CD8-positive, alpha-beta memory T cell (primary cell): ENCODE measurements around the gene GFRA1. TPM values are rescaled to one million over a fixed set of nuclear protein-coding genes. Genes with fewer than 3 reads are reported as not detected.

Source experiments
- CTCF ChIA-PET: fragments of 350-600 bp; sonication (Branson Sonifier 250); formaldehyde crosslinking; loops from one replicate; lab custom pipeline; 2021; ENCODE audit warnings: antibody characterized with exemption; lab: Charles Lee
- POLR2A ChIA-PET: fragments of 350-600 bp; sonication (Branson Sonifier 250); formaldehyde crosslinking; loops from one replicate; lab custom pipeline; 2021; ENCODE audit warnings: antibody characterized with exemption; lab: Charles Lee
- DNase-seq, 5 donors: peaks; one replicate each; pipeline versions ENCODE4 v3.0.0 to v3.0.0-alpha.2; 2020 to 2022; ENCODE audit warnings: mixed read lengths in 1 of 5
- H3K27ac ChIP-seq: one replicate; pipeline ENCODE4 v1.7.0; 2013; ENCODE audit warnings: low read depth, mild to moderate bottlenecking, low read length, moderate library complexity
- H3K27me3 ChIP-seq: 2 replicates; pipeline ENCODE4 v1.7.0; 2013; ENCODE audit warnings: low read length, mild to moderate bottlenecking; ENCODE audit not compliant: insufficient read depth, poor library complexity, severe bottlenecking
- H3K36me3 ChIP-seq: 2 replicates; pipeline ENCODE4 v1.7.0; 2013; ENCODE audit warnings: mild to moderate bottlenecking, low read length, moderate library complexity; ENCODE audit not compliant: insufficient read depth
- H3K4me1 ChIP-seq: 2 replicates; pipeline ENCODE4 v1.7.0; 2013; ENCODE audit warnings: mild to moderate bottlenecking, low read length, moderate library complexity; ENCODE audit not compliant: insufficient read depth
- H3K4me3 ChIP-seq: 2 replicates; pipeline ENCODE4 v1.7.0; 2013; ENCODE audit warnings: mild to moderate bottlenecking, low read length
- H3K9me3 ChIP-seq: 2 replicates; pipeline ENCODE4 v1.7.0; 2013; ENCODE audit warnings: mild to moderate bottlenecking, low read length
- H3K27ac Mint-ChIP-seq, 8 donors: one replicate each; pipeline ENCODE4 v1.8.0; 2020 to 2021; ENCODE audit warnings: mixed read lengths in 8 of 8, mild to moderate bottlenecking in 6 of 8, inconsistent platforms in 3 of 8, moderate library complexity in 3 of 8
- H3K27me3 Mint-ChIP-seq, 2 donors: one replicate each; pipeline ENCODE4 v1.8.0; 2020 to 2021; ENCODE audit warnings: mixed read lengths in 2 of 2, mild to moderate bottlenecking in 1 of 2, moderate library complexity in 1 of 2
- H3K36me3 Mint-ChIP-seq, 3 donors: one replicate each; pipeline ENCODE4 v1.8.0; 2020 to 2021; ENCODE audit warnings: mixed read lengths in 3 of 3, inconsistent platforms in 1 of 3, mild to moderate bottlenecking in 1 of 3
- H3K4me1 Mint-ChIP-seq, 3 donors: one replicate each; pipeline ENCODE4 v1.8.0; 2020 to 2021; ENCODE audit warnings: mixed read lengths in 3 of 3, inconsistent platforms in 1 of 3, mild to moderate bottlenecking in 1 of 3
- H3K4me3 Mint-ChIP-seq, 7 donors: one replicate each; pipeline ENCODE4 v1.8.0; 2020 to 2021; ENCODE audit warnings: mixed read lengths in 7 of 7, mild to moderate bottlenecking in 6 of 7, moderate library complexity in 4 of 7, inconsistent platforms in 2 of 7
- H3K9me3 Mint-ChIP-seq, 5 donors: one replicate each; pipeline ENCODE4 v1.8.0; 2020 to 2022; ENCODE audit warnings: mixed read lengths in 5 of 5, mild to moderate bottlenecking in 3 of 5, moderate library complexity in 2 of 5, inconsistent platforms in 1 of 5
- polyA plus RNA-seq: library from polyadenylated mRNA; unstranded; fragments of 300-500 nt; fragmentation: Illumina TruSeq; gene quantifications from one replicate; pipeline ENCODE4 v1.2.3, GENCODE V29; 2021
- total RNA-seq, 2 experiments: library from RNA; stranded (reverse); gene quantifications; one replicate each; pipeline ENCODE4 v1.2.3, GENCODE V29; 2021

GFRA1 gene
- total and polyA plus RNA-seq, 3 experiments from 2014 or later: not detected

GRCh38 chr10:116278846-116279245 lies 5.8 kb upstream of the GFRA1 start:
- POLR2A ChIA-PET: no interaction called here
- no peaks in the 10 kb centered on the region for H3K4me1 Mint-ChIP-seq

GRCh38 chr10:116276981-116277380 lies 4.0 kb upstream of the GFRA1 start:
- Histone ChIP-seq H3K27ac (no peak overlapping the region), H3K36me3 (no peaks in the 10 kb centered on the region), H3K9me3 (no peaks in the 10 kb centered on the region), H3K4me3 (no peak overlapping the region), H3K4me1 (no peaks in the 10 kb centered on the region), H3K27me3 (no peaks in the 10 kb centered on the region)
- peaks cover 0 to 11% (median 10%) of the 10 kb centered on the region in 5 donors for H3K9me3 Mint-ChIP-seq
- no peak for DNase-seq
- peaks cover 0 to 5% (median 3%) of the 10 kb centered on the region in 3 donors for H3K4me1 Mint-ChIP-seq
- H3K36me3 Mint-ChIP-seq: peaks cover 0 to 1% (median 0%) of the 10 kb centered on the region in 3 donors
- POLR2A ChIA-PET: no interaction called here
- H3K27ac Mint-ChIP-seq: no peak overlapping the region
- no peak overlapping the region for H3K4me3 Mint-ChIP-seq
- CTCF ChIA-PET: no interaction called here
- peaks cover 18 to 38% of the 10 kb centered on the region in 2 donors for H3K27me3 Mint-ChIP-seq

More at GRCh38 chr10:116278846-116279245, 5.8 kb upstream of the GFRA1 start:
- Mint-ChIP-seq H3K27ac (no peak overlapping the region), H3K9me3 (peaks cover 0 to 9% (median 7%) of the 10 kb centered on the region in 5 donors), H3K27me3 (peaks cover 13 to 30% of the 10 kb centered on the region in 2 donors), H3K36me3 (no peaks in the 10 kb centered on the region), H3K4me3 (no peak overlapping the region)
- no peaks in the 10 kb centered on the region for H3K27me3 ChIP-seq
- CTCF ChIA-PET: no interaction called here
- no peaks in the 10 kb centered on the region for H3K4me1 ChIP-seq
- DNase-seq: no peak
- H3K4me3 ChIP-seq: no peak overlapping the region
- no peaks in the 10 kb centered on the region for H3K9me3 ChIP-seq
- no peak overlapping the region for H3K27ac ChIP-seq
- no peaks in the 10 kb centered on the region for H3K36me3 ChIP-seq

- H3K27me3 ChIP-seq: no peaks in the 10 kb centered on the region
- Mint-ChIP-seq H3K4me1 (peaks cover 0 to 5% (median 3%) of the 10 kb centered on the region in 3 donors), H3K9me3 (peaks cover 0 to 14% (median 10%) of the 10 kb centered on the region in 5 donors), H3K4me3 (peak overlapping the region in 1 of 7 donors; percentile 63), H3K36me3 (peaks cover 0 to 1% (median 0%) of the 10 kb centered on the region in 3 donors), H3K27me3 (peaks cover 33 to 51% of the 10 kb centered on the region in 2 donors), H3K27ac (peak overlapping the region in 1 of 8 donors; percentile 33)
- no peak overlapping the region for H3K27ac ChIP-seq
- CTCF ChIA-PET: no interaction called here
- POLR2A ChIA-PET: no interaction called here
- DNase-seq: no peak
- H3K9me3 ChIP-seq: no peaks in the 10 kb centered on the region
- no peaks in the 10 kb centered on the region for H3K36me3 ChIP-seq
- no peaks in the 10 kb centered on the region for H3K4me1 ChIP-seq
- no peak overlapping the region for H3K4me3 ChIP-seq
These were observed 1.3 kb upstream of the GFRA1 start for GRCh38 chr10:116274064-116274904.

- no peaks in the 10 kb centered on the region for H3K4me1 ChIP-seq
- H3K27me3 ChIP-seq: no peaks in the 10 kb centered on the region
- CTCF ChIA-PET: no interaction called here
- DNase-seq: no peak
- peaks cover 32 to 56% of the 10 kb centered on the region in 2 donors for H3K27me3 Mint-ChIP-seq
- H3K9me3 ChIP-seq: no peaks in the 10 kb centered on the region
- no peak overlapping the region for H3K27ac ChIP-seq
- H3K4me3 ChIP-seq: no peak overlapping the region
- peaks cover 0 to 1% (median 0%) of the 10 kb centered on the region in 3 donors for H3K36me3 Mint-ChIP-seq
- no peak overlapping the region for H3K4me3 Mint-ChIP-seq
- POLR2A ChIA-PET: no interaction called here
- H3K4me1 Mint-ChIP-seq: peaks cover 0 to 5% (median 3%) of the 10 kb centered on the region in 3 donors
- H3K9me3 Mint-ChIP-seq: peaks cover 0 to 18% (median 8%) of the 10 kb centered on the region in 5 donors
- no peaks in the 10 kb centered on the region for H3K36me3 ChIP-seq
- no peak overlapping the region for H3K27ac Mint-ChIP-seq
These were observed 1.2 kb downstream of the GFRA1 start for GRCh38 chr10:116271593-116272439.

GRCh38 chr10:116270771-116271592 lies 2.0 kb downstream of the GFRA1 start:
- Mint-ChIP-seq H3K27me3 (peaks cover 32 to 50% of the 10 kb centered on the region in 2 donors), H3K36me3 (peaks cover 0 to 1% (median 0%) of the 10 kb centered on the region in 3 donors)
- CTCF ChIA-PET: no interaction called here

GRCh38 chr10:116270126-116270770 lies 2.8 kb downstream of the GFRA1 start:
- no peaks in the 10 kb centered on the region for H3K36me3 ChIP-seq
- peaks cover 32 to 45% of the 10 kb centered on the region in 2 donors for H3K27me3 Mint-ChIP-seq
- H3K27ac Mint-ChIP-seq: no peak overlapping the region
- no peak for DNase-seq
- H3K36me3 Mint-ChIP-seq: peaks cover 0 to 1% (median 0%) of the 10 kb centered on the region in 3 donors
- H3K4me1 ChIP-seq: no peaks in the 10 kb centered on the region
- H3K4me1 Mint-ChIP-seq: peaks cover 0 to 5% (median 3%) of the 10 kb centered on the region in 3 donors
- H3K9me3 ChIP-seq: no peaks in the 10 kb centered on the region
- no peak overlapping the region for H3K4me3 ChIP-seq
- no peak overlapping the region for H3K4me3 Mint-ChIP-seq
- peaks cover 0 to 18% (median 7%) of the 10 kb centered on the region in 5 donors for H3K9me3 Mint-ChIP-seq
- CTCF ChIA-PET: no interaction called here
- H3K27me3 ChIP-seq: no peaks in the 10 kb centered on the region
- POLR2A ChIA-PET: no interaction called here
- no peak overlapping the region for H3K27ac ChIP-seq

More at GRCh38 chr10:116270771-116271592, 2.0 kb downstream of the GFRA1 start:
- no peaks in the 10 kb centered on the region for H3K36me3 ChIP-seq
- no peaks in the 10 kb centered on the region for H3K27me3 ChIP-seq
- H3K4me1 ChIP-seq: no peaks in the 10 kb centered on the region
- DNase-seq: no peak
- no peaks in the 10 kb centered on the region for H3K9me3 ChIP-seq
- H3K27ac ChIP-seq: no peak overlapping the region
- no peak overlapping the region for H3K4me3 Mint-ChIP-seq
- H3K4me3 ChIP-seq: no peak overlapping the region
- H3K4me1 Mint-ChIP-seq: peaks cover 0 to 5% (median 3%) of the 10 kb centered on the region in 3 donors
- POLR2A ChIA-PET: no interaction called here
- no peak overlapping the region for H3K27ac Mint-ChIP-seq
- peaks cover 0 to 18% (median 8%) of the 10 kb centered on the region in 5 donors for H3K9me3 Mint-ChIP-seq

GRCh38 chr10:116269619-116270018 lies 3.4 kb downstream of the GFRA1 start:
- Histone ChIP-seq H3K27ac (no peak overlapping the region), H3K4me3 (no peak overlapping the region), H3K36me3 (no peaks in the 10 kb centered on the region), H3K4me1 (no peaks in the 10 kb centered on the region), H3K27me3 (no peaks in the 10 kb centered on the region), H3K9me3 (no peaks in the 10 kb centered on the region)
- Mint-ChIP-seq H3K9me3 (peaks cover 0 to 18% (median 6%) of the 10 kb centered on the region in 5 donors), H3K27me3 (peaks cover 30 to 39% of the 10 kb centered on the region in 2 donors), H3K4me1 (peaks cover 0 to 5% (median 3%) of the 10 kb centered on the region in 3 donors), H3K36me3 (peaks cover 0 to 1% (median 0%) of the 10 kb centered on the region in 3 donors), H3K4me3 (no peak overlapping the region), H3K27ac (no peak overlapping the region)
- no peak for DNase-seq
- POLR2A ChIA-PET: no interaction called here
- CTCF ChIA-PET: no interaction called here
